HG03575 (cell line): Measurements from ENCODE around the gene SLC24A4.
"Not testable (repeated sequence)": the region's sequence is repeated elsewhere in the genome, so short reads cannot be mapped to it uniquely, and the experiment has no call there.

Source experiments
- ATAC-seq: cut with Tn5 transposase; IDR thresholded peaks from one replicate; pipeline ENCODE4 v1.9.1; 2021; ENCODE audit not compliant: unreplicated experiment, insufficient number of reproducible peaks, low FRiP score; ENCODE audit errors: extremely low read depth

SLC24A4 gene

DNA sequence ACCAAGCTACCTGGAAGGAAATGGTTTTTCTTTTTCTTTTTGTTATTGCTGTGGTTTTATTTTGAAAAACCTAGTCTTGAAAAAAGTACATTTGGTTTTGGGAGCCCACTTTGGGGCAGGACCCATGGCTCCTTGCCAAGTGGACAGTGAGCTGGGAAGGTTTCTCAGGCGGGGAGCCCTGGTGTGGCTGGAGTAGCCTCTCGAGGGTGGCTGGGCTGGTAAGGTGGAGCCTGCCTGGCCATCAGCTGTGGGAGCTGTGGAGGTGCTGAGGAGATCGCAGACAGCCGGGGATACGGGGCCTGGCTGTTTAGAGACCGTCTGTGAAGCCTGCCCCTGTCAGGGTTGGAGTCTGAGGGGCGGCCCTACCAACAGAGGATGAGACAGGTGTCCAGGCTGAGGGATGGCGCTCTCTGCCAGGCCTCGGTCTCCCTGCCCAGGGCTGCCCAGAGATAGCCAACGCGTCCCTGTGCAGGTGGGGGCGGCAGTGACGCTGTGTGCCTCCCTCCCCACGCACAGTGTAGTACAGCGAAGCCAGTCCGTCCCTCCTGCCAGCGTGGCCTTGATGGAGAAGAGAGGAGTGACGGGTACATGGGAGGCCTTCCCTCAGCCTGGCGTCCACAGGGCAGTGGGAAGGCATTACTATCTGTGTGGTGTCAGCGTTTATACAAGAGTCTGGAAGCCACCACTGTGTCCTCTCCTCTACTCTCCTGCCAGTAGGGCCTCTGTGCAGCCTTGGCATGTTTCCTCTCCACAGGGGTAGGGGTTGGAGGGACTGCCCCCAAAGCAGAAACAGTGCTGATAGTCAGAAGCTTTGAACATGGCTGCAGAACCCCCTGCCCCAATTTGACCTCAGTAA lies 196.5 kb downstream of the SLC24A4 start:
- ATAC-seq: no peak

- no peak for ATAC-seq
These were observed 197.4 kb downstream of the SLC24A4 start for GRCh38 chr14:92520102-92521057.

GRCh38 chr14:92521058-92521415 lies 198.1 kb downstream of the SLC24A4 start:
- ATAC-seq: no peak

- no peak for ATAC-seq
These were observed 200.8 kb downstream of the SLC24A4 start for GRCh38 chr14:92523752-92524151.

- no peak for ATAC-seq
These were observed 201.7 kb downstream of the SLC24A4 start for GRCh38 chr14:92524602-92525185.

DNA sequence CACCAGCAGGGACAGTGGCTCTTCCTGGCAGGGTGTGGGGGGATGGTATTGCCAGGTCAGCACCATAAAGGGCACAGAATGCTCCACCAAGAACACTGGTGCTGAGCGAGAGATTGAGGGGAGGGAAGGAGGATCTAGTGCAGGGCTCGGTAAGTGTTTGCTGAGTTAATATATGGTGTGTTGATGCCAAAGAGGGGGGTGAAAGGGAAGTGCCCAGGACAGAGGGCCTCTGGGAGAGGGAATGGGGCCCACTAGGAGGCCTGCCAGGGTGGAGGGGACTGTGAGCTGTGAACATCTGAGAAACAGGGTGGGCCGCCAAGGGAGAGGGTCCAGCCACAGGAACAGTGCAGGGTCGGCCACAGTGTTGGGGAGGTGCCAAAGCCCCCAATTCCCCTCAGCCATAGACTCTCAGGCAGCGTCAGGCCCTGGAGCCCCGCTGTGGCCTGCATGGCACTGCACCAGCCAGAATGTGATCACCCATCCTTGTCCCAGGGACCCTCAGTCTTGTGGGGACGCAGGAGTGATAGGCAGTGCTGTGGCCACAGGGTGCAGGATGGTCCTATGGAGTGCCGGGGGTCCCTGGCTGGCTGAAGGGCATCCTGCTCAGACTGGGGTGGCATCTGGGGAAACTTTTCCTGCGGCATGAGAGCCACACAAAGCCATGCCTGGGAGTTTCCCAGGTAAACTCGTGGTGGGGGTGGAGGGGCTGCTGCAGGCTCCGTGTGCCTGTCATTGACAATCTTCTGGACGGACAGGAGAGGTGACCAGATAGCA lies 202.5 kb downstream of the SLC24A4 start:
- no peak for ATAC-seq

GRCh38 chr14:92527721-92528120 lies 204.8 kb downstream of the SLC24A4 start:
- ATAC-seq: no peak

DNA sequence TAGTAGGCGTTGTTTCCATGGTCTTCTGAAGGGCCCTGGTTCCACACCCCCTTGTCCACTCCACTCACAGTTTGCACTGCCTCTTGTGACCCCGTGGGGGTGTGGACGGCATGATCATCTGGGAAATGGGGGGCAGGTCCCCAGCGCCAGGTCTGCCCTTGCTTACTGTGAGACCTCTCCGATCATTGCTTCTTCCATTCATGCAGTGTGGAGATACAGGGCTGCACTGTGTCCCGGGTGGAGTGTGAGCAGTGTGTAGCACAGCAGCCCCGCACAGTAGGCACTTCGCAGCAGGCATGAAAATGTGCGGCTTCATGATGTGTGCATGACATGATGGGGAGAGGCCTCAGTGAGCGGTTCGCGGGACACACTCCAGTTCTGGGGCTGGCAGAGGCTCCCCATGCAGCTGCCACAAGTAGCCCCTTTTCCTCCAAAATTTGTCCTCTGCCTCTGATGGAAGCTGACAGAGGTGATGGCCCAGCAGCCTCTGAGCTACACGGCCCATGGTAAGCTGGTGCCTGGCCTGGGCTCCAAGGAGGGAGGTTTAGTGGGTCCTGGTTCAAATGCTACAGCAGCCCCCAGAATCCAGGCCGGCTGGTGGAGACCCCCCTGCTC lies 205.6 kb downstream of the SLC24A4 start:
- no peak for ATAC-seq

DNA sequence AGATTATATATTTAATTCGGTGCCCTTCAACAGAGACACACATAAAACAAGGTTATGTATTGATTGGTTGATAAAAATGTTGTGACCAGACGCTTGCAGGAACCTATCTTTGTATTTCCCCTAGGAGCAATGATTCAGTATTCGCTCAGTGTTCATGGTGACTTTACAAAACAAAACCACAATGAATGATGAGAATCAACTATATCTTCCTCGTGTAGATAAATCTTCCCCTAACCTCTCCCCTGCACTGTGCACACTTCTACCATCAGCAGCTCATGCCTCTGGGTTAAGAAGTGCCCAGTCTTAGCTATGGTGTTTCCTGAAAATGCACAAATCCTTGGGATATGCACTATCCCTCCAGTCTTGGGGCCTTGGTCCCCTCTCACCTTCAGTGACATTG lies 206.9 kb downstream of the SLC24A4 start:
- ATAC-seq: no peak

- no peak for ATAC-seq
These were observed 208.3 kb downstream of the SLC24A4 start for GRCh38 chr14:92531106-92531873.

GRCh38 chr14:92532490-92533163 lies 209.7 kb downstream of the SLC24A4 start:
- ATAC-seq: no peak

GRCh38 chr14:92534932-92535643 lies 212.1 kb downstream of the SLC24A4 start:
- no peak for ATAC-seq

GRCh38 chr14:92536231-92536630 lies 213.3 kb downstream of the SLC24A4 start:
- ATAC-seq: not testable (repeated sequence)

GRCh38 chr14:92538412-92538985 lies 215.5 kb downstream of the SLC24A4 start:
- no peak for ATAC-seq

- ATAC-seq: no peak
These were observed 216.5 kb downstream of the SLC24A4 start for GRCh38 chr14:92539419-92539818.

GRCh38 chr14:92539875-92540274 lies 216.9 kb downstream of the SLC24A4 start:
- ATAC-seq: no peak
